NCI-H226 (cell line): Measurements from ENCODE around the gene TCF4.

Experiments
- DNase-seq: peaks from one replicate; pipeline ENCODE4 v3.0.0-alpha.2; 2015

Gene TCF4

DNA sequence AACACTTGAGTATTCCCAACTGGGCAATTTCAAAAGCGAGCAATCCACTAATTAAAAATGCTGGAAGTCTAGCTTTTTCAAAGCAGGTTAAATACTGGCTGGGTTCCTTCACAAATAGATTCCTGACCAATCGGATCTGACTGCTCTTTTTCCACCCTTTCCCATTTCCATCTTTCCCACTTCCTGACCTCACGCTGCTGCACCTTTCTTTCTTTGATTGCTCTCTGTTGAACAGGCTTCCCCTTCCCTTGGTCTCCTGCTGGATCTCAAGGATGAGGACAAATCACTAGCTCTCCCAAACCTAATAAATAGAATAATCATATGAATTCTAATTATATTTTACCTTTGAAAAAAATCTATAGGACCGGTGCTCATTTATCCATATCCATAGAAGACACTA lies 121.2 kb downstream of the TCF4 start:
- no peak for DNase-seq

DNA sequence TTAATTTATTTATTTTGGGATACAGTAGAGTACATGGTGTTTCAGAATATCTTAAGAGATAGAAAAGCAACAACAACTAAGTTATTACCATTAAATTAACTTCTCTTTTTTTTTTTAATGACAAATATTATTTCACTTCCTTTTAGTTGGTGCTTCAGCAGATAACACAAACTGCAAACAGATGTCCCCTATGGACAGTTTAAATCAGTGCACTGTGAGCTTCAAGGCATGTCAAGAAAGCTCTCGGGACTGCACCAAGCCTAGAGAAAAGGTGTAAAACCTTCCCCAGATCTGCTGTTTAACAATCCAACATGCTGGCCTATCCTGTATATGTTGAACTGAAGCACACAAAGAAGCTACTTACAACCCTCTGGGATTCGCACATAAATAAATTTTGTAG lies 122.7 kb downstream of the TCF4 start:
- no peak for DNase-seq

GRCh38 chr18:55464581-55464980 lies 123.4 kb downstream of the TCF4 start:
- DNase-seq, result no peak

DNA sequence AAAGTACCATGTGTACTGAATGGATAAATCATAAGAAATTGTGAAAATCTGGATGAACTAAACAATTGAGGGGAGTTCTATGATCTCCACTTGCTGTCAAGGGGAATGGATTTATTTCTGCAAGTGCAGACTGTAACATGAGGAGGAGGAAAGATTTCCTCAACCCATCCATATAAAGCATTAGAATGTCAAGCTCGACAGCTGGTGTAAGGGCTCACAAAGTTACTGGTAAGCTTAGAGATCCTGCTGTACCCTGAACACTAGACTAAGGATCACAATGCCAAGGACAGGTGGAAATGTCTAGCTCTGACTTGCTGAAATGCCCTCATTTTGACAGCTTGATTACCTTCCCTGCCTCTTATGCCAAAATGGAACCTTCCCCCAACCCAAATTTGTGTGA lies 125.3 kb downstream of the TCF4 start:
- DNase-seq, result no peak

GRCh38 chr18:55461848-55462247 lies 126.1 kb downstream of the TCF4 start:
- no peak for DNase-seq

DNA sequence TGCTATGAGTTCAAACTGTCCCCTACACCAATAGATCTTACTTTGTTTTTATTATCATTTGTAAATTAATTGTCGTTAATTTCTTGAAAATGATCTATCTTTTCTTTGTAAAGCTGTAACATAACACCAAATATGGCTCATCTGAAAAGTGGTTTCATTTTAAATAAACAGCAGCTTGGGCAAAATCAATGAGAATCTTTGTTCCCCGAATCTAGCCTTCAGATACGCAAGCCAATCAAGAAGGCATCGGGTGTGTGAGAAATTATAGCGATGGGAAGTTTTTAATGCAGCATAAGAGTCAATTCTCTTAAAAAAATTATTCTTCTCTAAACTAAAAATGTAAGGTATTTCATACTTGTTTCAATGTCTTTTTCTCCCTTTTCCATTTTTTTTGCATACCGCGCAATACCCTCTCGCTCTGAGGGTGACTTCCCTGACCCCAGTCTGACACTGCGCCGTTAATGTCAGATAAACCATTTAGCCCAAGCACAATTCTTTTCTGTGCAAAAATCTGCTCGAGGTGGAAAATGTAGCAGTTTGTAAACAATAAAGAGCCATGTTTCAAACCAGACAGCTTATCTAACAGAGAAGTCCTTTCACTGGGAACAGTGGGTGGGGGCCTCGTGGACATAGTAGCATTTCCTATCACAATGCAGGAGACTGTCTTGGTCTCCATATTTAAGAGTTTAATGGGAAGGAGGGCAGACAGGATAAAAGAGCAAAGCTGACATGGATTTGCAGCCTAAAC lies 129.4 kb downstream of the TCF4 start:
- DNase-seq, result no peak

- DNase-seq, result no peak
These were observed 131.0 kb downstream of the TCF4 start for GRCh38 chr18:55457028-55457427.

DNA sequence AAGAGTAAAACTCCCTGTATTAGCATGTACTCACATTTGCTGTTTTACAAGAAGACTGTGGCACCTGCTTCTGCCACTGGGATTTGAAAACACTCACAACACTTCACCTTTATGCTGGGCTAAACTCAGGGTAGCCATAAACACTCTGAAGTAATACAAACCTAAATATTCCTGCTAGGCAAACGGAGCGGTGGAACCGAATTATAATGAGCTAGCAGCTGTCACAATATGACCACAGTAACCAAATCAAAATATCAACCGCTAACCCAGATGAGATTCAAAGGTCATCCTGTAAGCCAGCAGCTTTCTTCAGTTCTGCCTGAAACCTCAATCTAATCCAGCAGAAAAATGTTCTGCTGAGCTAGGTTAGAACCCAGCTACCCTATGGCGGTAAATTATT lies 132.1 kb downstream of the TCF4 start:
- no peak for DNase-seq

DNA sequence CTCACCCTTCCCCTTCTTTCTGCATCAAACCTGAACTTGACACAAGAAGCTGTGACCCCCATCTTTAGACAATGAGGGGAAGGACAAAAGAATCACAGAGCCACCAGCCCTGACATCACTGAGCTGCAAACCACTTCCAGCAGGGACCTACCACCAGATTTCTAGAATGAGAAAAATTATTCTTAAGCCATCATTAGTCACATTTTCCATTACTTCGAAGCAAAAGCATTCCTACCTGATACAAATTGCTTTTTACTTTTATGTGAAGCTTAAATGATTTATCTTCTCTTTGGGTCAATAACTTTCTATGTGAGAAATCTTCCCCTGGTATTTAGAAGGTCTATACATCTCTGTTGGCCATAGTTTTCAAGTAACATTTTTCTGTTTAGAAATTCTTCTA lies 134.8 kb downstream of the TCF4 start:
- DNase-seq, result no peak

DNA sequence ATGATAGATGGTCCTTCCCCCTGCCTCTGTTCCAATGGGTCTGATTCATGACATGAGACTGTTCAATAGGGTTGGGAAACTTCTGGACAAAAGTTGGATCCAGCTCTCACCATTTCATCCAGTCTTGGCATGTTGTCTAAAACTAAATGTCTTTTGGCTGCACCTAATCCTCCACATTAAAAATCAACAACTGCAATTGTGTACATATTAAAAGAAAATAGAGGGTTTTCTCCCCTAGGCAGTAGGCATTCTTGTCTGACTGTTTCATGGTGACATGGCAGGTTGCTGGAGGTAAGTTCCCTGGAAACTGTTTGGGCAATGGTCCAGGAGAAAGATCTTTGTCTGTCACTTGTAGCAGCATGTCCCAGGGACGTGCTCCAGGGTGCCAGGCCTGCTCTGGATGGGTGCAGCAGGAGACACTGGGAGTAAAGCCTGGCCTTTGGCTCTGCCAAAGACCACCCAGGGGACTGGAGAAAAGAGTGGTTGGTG lies 135.8 kb downstream of the TCF4 start:
- DNase-seq, result no peak

DNA sequence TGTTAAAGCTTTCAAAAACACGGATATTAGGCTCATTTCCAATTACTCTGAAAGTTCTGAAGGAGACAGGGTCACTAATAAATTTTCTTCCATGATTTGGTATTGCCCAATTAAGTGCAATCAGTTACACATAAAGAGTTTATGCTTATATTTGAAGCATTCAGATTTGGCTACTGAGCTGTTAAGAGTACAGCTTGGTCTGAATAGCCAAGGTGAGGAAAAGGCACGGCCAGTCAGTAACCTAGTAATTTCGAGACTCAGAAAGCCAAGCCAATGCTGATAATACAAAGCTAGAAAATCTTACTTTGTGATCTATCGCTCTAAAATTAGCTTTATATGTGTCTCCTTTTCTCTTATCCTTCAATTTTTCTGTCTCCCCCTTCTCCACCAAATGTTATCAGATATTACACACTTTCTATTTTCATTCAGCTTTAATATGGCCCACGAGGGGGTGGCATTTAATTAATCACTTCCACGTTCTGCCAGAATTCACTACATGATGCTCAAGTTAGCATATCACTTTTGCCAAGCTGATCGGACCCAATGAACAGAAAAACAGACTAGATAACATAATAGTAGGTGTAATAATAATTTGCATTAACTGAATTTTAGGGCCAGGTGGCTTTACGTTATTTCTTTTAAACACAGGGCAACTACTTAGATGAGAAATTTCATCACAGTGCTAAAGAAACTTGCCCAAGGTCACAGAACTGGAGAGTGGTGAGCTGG lies 138.4 kb downstream of the TCF4 start:
- DNase-seq, result no peak

GRCh38 chr18:55448420-55448819 lies 139.6 kb downstream of the TCF4 start:
- no peak for DNase-seq

GRCh38 chr18:55447672-55448018 lies 140.3 kb downstream of the TCF4 start:
- DNase-seq, result no peak

GRCh38 chr18:55446996-55447671 lies 140.9 kb downstream of the TCF4 start:
- no peak for DNase-seq

GRCh38 chr18:55444536-55444935 lies 143.5 kb downstream of the TCF4 start:
- DNase-seq, result no peak

DNA sequence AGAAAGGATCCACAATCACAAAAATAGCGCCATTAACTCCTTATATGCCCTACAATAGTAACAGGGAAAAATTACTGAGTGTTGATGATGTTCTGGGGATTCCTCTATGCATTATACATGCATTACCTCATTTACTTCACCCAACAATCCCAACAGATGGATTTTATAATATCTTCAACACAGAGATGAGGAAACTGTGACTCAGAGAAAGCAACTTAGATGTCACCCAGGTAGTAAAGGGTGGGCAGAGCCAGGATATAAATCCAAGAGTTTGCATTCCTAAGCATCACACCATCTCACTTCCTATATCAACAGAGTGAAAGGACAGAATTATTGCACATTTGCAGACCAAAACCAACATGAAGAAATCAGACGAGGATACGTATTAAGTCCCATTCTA lies 144.2 kb downstream of the TCF4 start:
- DNase-seq, result no peak

DNA sequence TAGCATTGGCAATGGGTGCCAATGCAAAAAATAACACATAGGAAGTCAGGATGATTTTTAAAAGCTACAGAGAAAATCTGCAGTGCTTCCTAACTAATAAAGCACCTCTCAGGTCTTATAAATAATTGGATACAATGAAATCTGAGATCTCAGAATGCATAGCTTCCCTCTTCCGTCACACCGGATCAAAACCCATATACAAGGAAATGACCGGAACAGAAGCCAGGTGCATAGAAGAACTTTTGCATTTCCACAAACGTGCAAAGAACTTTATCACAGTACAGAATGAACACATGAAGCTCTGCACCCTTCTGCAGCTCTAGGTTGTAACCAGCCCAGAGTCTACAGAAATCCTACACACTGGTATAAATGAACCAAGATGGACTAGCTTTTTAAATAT lies 145.4 kb downstream of the TCF4 start:
- no peak for DNase-seq

DNA sequence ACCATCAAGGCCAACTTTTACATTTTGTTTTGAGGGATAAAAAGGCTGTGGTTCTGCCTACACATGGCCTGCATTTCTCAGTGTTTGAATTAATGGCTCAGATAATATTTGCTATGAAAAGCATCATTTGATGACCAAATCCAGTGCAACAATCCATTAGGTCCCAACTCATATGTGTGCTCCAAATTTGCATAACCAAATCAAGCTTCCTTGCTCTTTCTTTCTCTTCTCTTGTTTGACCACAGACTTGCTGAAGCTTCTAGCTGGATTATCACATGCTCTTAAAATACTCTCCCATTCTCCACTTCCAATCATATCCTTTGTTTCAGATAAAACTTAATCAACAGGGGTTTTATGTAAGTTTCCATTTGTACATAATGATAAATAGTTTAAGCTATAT lies 147.0 kb downstream of the TCF4 start:
- DNase-seq, result no peak

- DNase-seq, result no peak
These were observed 148.9 kb downstream of the TCF4 start for GRCh38 chr18:55439056-55439455.

DNA sequence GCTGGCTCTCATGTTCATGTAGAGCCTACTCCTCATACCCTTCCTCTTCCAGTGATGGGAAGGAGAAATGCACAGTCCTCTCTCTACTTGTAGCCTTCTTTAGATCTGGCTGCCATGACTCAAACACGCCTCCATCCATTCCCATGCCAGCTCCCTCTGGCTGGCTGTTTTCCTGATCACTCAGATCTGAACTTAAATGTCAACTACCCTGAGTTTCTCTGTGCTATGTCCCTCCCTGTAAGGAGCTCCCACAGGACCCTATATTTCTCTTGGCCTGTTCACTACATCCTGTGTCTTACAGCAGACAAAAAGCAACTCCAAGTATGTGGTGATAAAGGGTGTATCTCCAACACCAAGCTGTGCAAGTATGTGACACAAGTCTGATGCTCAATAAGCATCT lies 152.4 kb downstream of the TCF4 start:
- DNase-seq, result no peak

DNA sequence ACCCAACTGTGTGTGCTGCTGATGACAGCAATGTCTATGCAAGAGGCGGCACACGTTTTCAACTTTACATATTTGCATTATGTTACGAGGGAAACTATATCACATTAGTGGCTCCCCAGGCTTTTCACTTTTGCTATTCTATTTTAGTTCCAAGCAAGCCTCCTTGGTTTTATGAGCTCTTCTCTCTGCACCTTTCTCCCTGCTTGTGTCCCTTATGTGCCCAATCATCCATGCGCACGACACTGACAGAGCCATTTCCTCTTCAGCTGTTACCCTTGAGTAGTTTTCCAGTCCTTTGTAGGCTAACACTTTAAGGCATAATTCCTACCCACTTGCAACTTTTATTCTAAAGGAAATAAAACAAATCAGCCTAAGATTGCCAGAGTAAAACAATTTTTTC lies 154.3 kb downstream of the TCF4 start:
- no peak for DNase-seq

DNA sequence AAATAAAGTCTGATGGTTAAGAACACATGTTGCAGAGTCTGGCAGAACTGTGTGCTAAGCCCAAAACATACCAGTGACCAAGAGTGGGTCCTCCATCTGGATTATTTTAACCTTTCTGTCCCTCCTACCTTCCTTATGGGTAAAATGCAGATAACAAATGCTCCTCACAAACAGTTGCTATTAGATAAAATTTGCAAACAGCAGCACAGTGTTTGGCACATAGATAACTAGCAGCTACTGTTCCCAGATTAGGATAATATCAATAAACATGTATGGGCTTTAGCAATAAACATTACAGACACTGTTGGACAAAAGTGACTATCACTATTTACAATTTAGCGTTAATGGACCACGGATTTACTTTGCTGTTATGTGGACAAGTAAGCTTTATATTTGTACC lies 154.9 kb downstream of the TCF4 start:
- DNase-seq, result no peak

DNA sequence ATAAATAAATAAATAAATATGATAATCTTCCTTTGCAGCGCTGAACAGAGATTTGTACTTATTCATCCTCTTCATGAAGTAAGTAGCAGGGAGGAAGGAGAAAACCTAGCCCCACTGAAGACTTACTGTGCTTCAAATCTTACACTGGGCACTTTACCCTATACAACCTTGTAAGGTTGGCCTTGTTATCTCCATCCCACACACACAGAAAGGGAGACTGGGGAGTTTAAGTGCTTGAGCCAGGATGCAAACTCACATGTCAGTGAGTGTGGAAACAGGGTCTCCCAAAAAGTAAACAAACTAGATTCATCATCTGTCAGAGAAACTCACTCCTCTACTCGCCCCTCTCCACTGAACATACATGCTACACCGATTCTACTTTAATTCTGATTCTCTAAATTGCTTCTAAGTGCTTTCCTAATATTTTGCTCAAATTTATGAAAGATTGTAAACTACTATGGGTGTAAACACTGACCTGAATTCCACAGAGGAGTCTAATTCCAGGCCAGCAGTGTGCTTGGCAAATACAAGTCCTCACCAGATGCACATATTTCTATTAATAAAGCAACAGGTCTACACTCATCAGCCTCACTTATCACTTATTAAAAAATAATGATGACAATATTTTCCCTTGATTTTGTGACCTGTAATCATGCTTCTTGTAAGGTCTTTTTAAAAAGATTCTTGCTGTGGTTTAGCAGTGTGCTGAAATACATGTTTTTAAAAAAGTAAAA lies 155.5 kb downstream of the TCF4 start:
- DNase-seq, result no peak
